GM12878 (cell line): ENCODE measurements around the gene RAB6B. TPM values are rescaled to one million over a fixed set of nuclear protein-coding genes. Genes with fewer than 3 reads are reported as not detected.

Experiments
- ATAC-seq: fragments of 200-7000 bp; cut with Tn5 transposase; 3 replicates; pipeline ENCODE4 v1.9.1; 2020; ENCODE audit warnings: mild to moderate bottlenecking, moderate library complexity
- BruUV-seq: library from RNA; stranded (reverse); fragments of 400-500 nt; replicated peaks from 2 replicates; lab custom pipeline; 2021; lab: Mats Ljungman, UMichigan
- CTCF ChIA-PET: fragments of 300-600 bp; sonication (Branson Sonifier 250); formaldehyde crosslinking; extraction: SDS; loops from one replicate; lab custom pipeline; 2021; ENCODE audit warnings: inconsistent platforms; lab: Yijun Ruan, JAX
- POLR2A ChIA-PET: fragments of 350-600 bp; formaldehyde crosslinking; extraction: SDS; loops from one replicate; lab custom pipeline; 2021; ENCODE audit warnings: inconsistent platforms; lab: Charles Lee
- RAD21 ChIA-PET: fragments of 300-600 bp; sonication (Branson Sonifier 250); formaldehyde crosslinking; loops from one replicate; lab custom pipeline; 2023; ENCODE audit warnings: antibody characterized with exemption; ENCODE audit not compliant: unreplicated experiment; lab: Charles Lee
- SMC1A ChIA-PET: fragments of 300-600 bp; sonication (Branson Sonifier 250); formaldehyde crosslinking; loops from one replicate; lab custom pipeline; 2023; ENCODE audit not compliant: unreplicated experiment, uncharacterized antibody; lab: Charles Lee
- DNase-seq: peaks from one replicate; pipeline ENCODE4 v3.0.0-alpha.2; 2011; ENCODE audit warnings: low read depth, low spot score
- FAIRE-seq: peaks from 3 replicates; lab custom pipeline; 2011; peaks lifted over from hg19 to GRCh38; lab: Jason Lieb, UNC
- H2AFZ ChIP-seq: 2 replicates; pipeline ENCODE4 v1.6.0; 2011; ENCODE audit warnings: low read depth, low read length, control low read depth; ENCODE audit not compliant: control insufficient read depth
- H3K27ac ChIP-seq: 2 replicates; pipeline ENCODE4 v1.5.1; 2011; ENCODE audit warnings: control low read depth; ENCODE audit not compliant: control insufficient read depth, insufficient read depth
- H3K27me3 ChIP-seq, 2 experiments: replicated peaks in 1 of 2; 2 replicates each; pipeline versions ENCODE4 v1.6.0 to v1.6.1; 2011; ENCODE audit warnings: low read length in 1 of 2; ENCODE audit not compliant: control insufficient read depth in 2 of 2, insufficient read depth in 2 of 2
- H3K36me3 ChIP-seq, 2 experiments: 2 replicates each; pipeline ENCODE4 v1.5.1; 2011; ENCODE audit warnings: low read length in 1 of 2; ENCODE audit not compliant: control insufficient read depth in 2 of 2, insufficient read depth in 2 of 2
- H3K4me1 ChIP-seq: 2 replicates; pipeline ENCODE4 v1.6.1; 2011; ENCODE audit warnings: mild to moderate bottlenecking, low read length, moderate library complexity, mixed read lengths; ENCODE audit not compliant: control insufficient read depth, insufficient read depth
- H3K4me2 ChIP-seq: 2 replicates; pipeline ENCODE4 v1.6.0; 2011; ENCODE audit warnings: control low read depth; ENCODE audit not compliant: control insufficient read depth, insufficient read depth
- H3K4me3 ChIP-seq: fragments of 200-600 bp; sonication (generic); 2 replicates; pipeline ENCODE4 v1.5.1; 2016
- H3K79me2 ChIP-seq: 2 replicates; pipeline ENCODE4 v1.6.0; 2011; ENCODE audit warnings: low read length; ENCODE audit not compliant: control insufficient read depth, insufficient read depth
- H3K9ac ChIP-seq: 2 replicates; pipeline ENCODE4 v1.8.0; 2011; ENCODE audit warnings: low read length, control low read depth, mixed read lengths; ENCODE audit not compliant: control insufficient read depth, insufficient read depth
- H3K9me3 ChIP-seq: replicated peaks from 3 replicates; pipeline ENCODE4 v1.5.1; 2011; ENCODE audit warnings: mild to moderate bottlenecking, low read length; ENCODE audit not compliant: control insufficient read depth, insufficient read depth
- H4K20me1 ChIP-seq: 2 replicates; pipeline ENCODE4 v1.6.0; 2011; ENCODE audit not compliant: control insufficient read depth, insufficient read depth
- ASH2L ChIP-seq: fragments of 300-600, 200-600 bp; sonication (generic); IDR thresholded peaks from 2 replicates; pipeline ENCODE4 v1.6.1; 2017; ENCODE audit warnings: low read depth, mild to moderate bottlenecking, borderline replicate concordance
- CHD1 ChIP-seq: IDR thresholded peaks from 2 replicates; pipeline ENCODE4 v1.6.1; 2012; ENCODE audit warnings: low read depth, low read length, improper control_type of control experiment
- MTA2 ChIP-seq: fragments of 450-650 bp; IDR thresholded peaks from 2 replicates; pipeline ENCODE4 v1.6.1; 2016; ENCODE audit warnings: low read depth, mild to moderate bottlenecking, moderate library complexity
- NBN ChIP-seq: fragments of 450-650 bp; IDR thresholded peaks from 2 replicates; pipeline ENCODE4 v1.6.1; 2016
- RELA ChIP-seq: fragments of 450-650 bp; IDR thresholded peaks from 2 replicates; pipeline ENCODE4 v1.8.0; 2014; ENCODE audit warnings: borderline replicate concordance; ENCODE audit not compliant: partially characterized antibody
- TCF12 ChIP-seq: IDR thresholded peaks from 2 replicates; pipeline ENCODE4 v1.6.1; 2011; ENCODE audit warnings: low read depth, mild to moderate bottlenecking, low read length
- WGBS: methylation state at CpG from one replicate; pipeline ENCODE4 v1.1.6; 2016; ENCODE audit warnings: low lambda C conversion rate; ENCODE audit not compliant: insufficient replicate concordance, insufficient coverage; ENCODE audit errors: missing lambda C conversion rate; 5-methylcytosine and 5-hydroxymethylcytosine counted together
- in situ Hi-C: fragments of 300-500 bp; cut with MboI; formaldehyde crosslinking; loops from 9 replicates; pipeline ENCODE4 v1.14.3; 2018; ENCODE audit warnings: mixed read lengths
- intact Hi-C: fragments of 100-400 bp; cut with micrococcal nuclease; formaldehyde crosslinking; loops from one replicate; pipeline ENCODE4 v1.14.2; 2022; ENCODE audit not compliant: unreplicated experiment
- polyA plus RNA-seq, 11 experiments: library from polyadenylated mRNA; depleted of rRNA in 4 of 11; unstranded in 6 of 11; stranded (reverse) in 5 of 11; fragments of >200 nt; fragmentation: Nextera tagmentation in 4 of 11; fragmentation: Illumina TruSeq in 1 of 11; extraction: Ambion mirVana in 4 of 11; extraction: Trizol in 1 of 11; gene quantifications; 1 replicate in 1 of 11; 2 replicates in 10 of 11; pipeline versions ENCODE4 v1.2.1 to v1.2.3, GENCODE V29; 2011 to 2016; ENCODE audit warnings: inconsistent platforms in 2 of 11, missing spikeins in 2 of 11, low read depth in 1 of 11
- total RNA-seq, 4 experiments: library from RNA; depleted of rRNA in 3 of 4; stranded (reverse); fragments of >200 nt in 3 of 4; fragmentation: Illumina TruSeq in 1 of 4; extraction: Trizol in 1 of 4; gene quantifications; 2 replicates each; pipeline versions ENCODE4 v1.2.1 to v1.2.3, GENCODE V29; 2013 to 2021
- TF ChIP-seq, protein P1 (sequence below): fragments of 450-650 bp; IDR thresholded peaks from 2 replicates; pipeline ENCODE4 v1.6.1; 2017; ENCODE audit warnings: mild to moderate bottlenecking, moderate library complexity

The RAB6B gene
- total and polyA plus RNA-seq, 10 of the 15 experiments (the other 5 are each of a cell fraction or from before 2014, with no cell fraction given), result 0.01 to 0.16 (median 0.04) TPM; not detected in 5

DNA sequence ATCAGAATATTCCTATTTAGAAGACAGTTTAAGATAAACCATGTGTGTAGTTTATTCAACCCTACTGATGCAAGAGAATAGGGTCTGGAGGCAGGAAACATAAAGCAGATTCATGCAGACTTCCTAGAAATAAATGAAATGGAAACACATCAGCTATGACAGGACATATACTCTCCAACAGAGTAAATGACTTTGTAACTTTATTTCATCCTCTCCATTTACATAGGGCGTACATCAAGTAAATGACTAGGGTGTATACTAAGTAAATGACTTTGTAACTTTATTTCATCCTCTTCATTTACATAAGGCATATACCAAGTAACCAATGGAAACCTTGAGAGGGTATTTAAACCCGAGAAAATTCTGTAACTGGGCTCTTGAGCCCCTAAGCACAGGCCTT, 107.7 kb downstream of the RAB6B start (continued):
- TF ChIP-seq MTA2, result no peak
- no peak for TF ChIP-seq RELA
- TF ChIP-seq TCF12, result no peak

DNA sequence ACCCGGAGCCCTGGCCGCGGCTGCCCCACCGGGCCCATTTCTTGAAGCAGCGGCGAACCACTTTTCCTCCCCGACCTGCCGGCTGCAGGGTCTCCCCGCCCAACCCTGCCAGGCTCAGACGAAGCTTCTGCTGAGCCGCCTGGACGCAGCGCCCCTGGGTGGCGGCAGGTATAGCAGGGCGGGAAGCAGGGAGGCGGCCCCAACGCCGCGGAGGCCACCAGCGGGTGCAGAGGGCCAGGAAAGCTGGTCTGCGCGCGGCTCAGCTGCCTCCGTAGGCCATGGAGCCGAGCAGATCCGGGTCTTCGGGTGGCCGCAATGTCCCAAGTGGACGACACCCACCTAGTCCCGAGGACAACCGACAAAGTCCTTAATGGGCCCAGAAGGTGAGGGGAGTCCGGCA, 111.9 kb downstream of the RAB6B start:
- TF ChIP-seq ASH2L (no peak), NBN (no peak), CHD1 (no peak)
- Histone ChIP-seq H3K9me3 (no peaks in the 10 kb centered on the region), H3K36me3 (no peaks in the 10 kb centered on the region), H3K9ac (no peak overlapping the region), H3K79me2 (no peaks in the 10 kb centered on the region), H4K20me1 (no peaks in the 10 kb centered on the region), H2AFZ (no peak overlapping the region), H3K27me3 (no peaks in the 10 kb centered on the region; a peak in 2 of 4 replicates), H3K4me2 (no peak overlapping the region), H3K27ac (no peak overlapping the region), H3K4me3 (no peak overlapping the region), H3K4me1 (no peaks in the 10 kb centered on the region)
- in situ Hi-C loops (no loop called here), intact Hi-C loops (no loop called here)
- no TSS peak for BruUV-seq
- WGBS, result 54% methylated on average over 32 of the region's 32 CpGs
- SMC1A ChIA-PET, result no interaction called here
- DNase-seq (no peak), ATAC-seq (no peak), FAIRE-seq (no peak)
- RAD21 ChIA-PET, result interaction anchor here (0.7 kb wide), 1 partner anchor 30 kb away, joined by 3 read pairs; no protein-coding TSS in a partner anchor
- CTCF ChIA-PET, result interaction anchor here (1.1 to 1.6 kb wide), 2 partner anchors 12 to 20 kb away, joined by 3 read pairs; no protein-coding TSS in a partner anchor
- POLR2A ChIA-PET, result no interaction called here

DNA sequence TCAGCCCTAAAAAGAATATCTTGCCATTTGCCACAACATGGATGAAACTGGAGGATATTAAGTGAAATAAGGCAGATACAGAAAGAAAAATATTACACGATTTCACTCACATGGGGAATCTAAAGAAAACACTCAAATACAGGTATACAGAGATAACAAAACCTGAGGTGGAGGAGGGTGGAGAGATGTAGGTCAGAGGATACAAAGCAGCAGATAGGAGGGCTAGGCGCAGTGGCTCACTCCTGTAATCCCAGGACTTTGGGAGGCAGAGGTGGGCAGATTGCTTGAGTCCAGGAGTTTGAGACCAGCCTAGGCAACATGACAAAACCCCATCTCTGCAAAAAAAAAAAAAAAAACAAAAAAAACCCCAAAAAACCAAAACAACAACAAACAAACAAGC, 113.2 kb downstream of the RAB6B start:
- RAD21 ChIA-PET, result no interaction called here
- BruUV-seq, result no TSS peak
- no peaks in the 10 kb centered on the region for H3K4me1 ChIP-seq
- no peak overlapping the region for H3K4me2 ChIP-seq
- intact Hi-C loops, result no loop called here
- TF ChIP-seq, protein P1, sequence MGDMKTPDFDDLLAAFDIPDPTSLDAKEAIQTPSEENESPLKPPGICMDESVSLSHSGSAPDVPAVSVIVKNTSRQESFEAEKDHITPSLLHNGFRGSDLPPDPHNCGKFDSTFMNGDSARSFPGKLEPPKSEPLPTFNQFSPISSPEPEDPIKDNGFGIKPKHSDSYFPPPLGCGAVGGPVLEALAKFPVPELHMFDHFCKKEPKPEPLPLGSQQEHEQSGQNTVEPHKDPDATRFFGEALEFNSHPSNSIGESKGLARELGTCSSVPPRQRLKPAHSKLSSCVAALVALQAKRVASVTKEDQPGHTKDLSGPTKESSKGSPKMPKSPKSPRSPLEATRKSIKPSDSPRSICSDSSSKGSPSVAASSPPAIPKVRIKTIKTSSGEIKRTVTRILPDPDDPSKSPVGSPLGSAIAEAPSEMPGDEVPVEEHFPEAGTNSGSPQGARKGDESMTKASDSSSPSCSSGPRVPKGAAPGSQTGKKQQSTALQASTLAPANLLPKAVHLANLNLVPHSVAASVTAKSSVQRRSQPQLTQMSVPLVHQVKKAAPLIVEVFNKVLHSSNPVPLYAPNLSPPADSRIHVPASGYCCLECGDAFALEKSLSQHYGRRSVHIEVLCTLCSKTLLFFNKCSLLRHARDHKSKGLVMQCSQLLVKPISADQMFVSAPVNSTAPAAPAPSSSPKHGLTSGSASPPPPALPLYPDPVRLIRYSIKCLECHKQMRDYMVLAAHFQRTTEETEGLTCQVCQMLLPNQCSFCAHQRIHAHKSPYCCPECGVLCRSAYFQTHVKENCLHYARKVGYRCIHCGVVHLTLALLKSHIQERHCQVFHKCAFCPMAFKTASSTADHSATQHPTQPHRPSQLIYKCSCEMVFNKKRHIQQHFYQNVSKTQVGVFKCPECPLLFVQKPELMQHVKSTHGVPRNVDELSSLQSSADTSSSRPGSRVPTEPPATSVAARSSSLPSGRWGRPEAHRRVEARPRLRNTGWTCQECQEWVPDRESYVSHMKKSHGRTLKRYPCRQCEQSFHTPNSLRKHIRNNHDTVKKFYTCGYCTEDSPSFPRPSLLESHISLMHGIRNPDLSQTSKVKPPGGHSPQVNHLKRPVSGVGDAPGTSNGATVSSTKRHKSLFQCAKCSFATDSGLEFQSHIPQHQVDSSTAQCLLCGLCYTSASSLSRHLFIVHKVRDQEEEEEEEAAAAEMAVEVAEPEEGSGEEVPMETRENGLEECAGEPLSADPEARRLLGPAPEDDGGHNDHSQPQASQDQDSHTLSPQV, result no peak
- TF ChIP-seq, all 136 proteins: peak for 0
- POLR2A ChIA-PET, result no interaction called here
- 44% methylated on average over 2 of the region's 2 CpGs for WGBS
- H3K4me3 ChIP-seq, result no peak overlapping the region
- H3K79me2 ChIP-seq, result no peaks in the 10 kb centered on the region
- no peak overlapping the region for H3K27ac ChIP-seq
- H4K20me1 ChIP-seq, result no peaks in the 10 kb centered on the region
- CTCF ChIA-PET, result interaction anchor here (1.6 kb wide), 1 partner anchor 13 kb away, joined by 3 read pairs; no protein-coding TSS in a partner anchor
- SMC1A ChIA-PET, result no interaction called here
- FAIRE-seq (no peak), DNase-seq (no peak), ATAC-seq (no peak)
- no peak overlapping the region for H2AFZ ChIP-seq
- H3K9me3 ChIP-seq, result no peaks in the 10 kb centered on the region
- no peak overlapping the region for H3K9ac ChIP-seq
- H3K27me3 ChIP-seq, result peaks cover 0 to 1% of the 10 kb centered on the region in 2 experiments; a peak in 1 of 4 replicates
- no peaks in the 10 kb centered on the region for H3K36me3 ChIP-seq
- in situ Hi-C loops, result no loop called here
